K562 (cell line): Measurements from ENCODE around the gene KLK8. TPM values are rescaled to one million over a fixed set of nuclear protein-coding genes. Genes with fewer than 3 reads are reported as not detected.

Source experiments
- ATAC-seq: fragments of 200-7000 bp; cut with Tn5 transposase; 3 replicates; pipeline ENCODE4 v1.9.1; 2020; ENCODE audit warnings: moderate library complexity
- BruUV-seq: library from RNA; stranded (reverse); fragments of 400-500 nt; replicated peaks from 2 replicates; lab custom pipeline; 2021; lab: Mats Ljungman, UMichigan
- CTCF ChIA-PET: fragments of 300-600 bp; formaldehyde crosslinking; extraction: SDS; loops from one replicate; lab custom pipeline; 2021; ENCODE audit warnings: low intra/inter-chr PET ratio; lab: Yijun Ruan, JAX
- POLR2A ChIA-PET: fragments of 300-600, 350-650 bp; sonication (Branson Sonifier 250); formaldehyde crosslinking; extraction: SDS; loops from one replicate; lab custom pipeline; 2021; ENCODE audit warnings: antibody characterized with exemption, inconsistent platforms; lab: Yijun Ruan, JAX
- DNase-seq, 4 experiments: peaks; one replicate each; pipeline versions ENCODE4 v3.0.0 to v3.0.0-alpha.2; 2011 to 2018; ENCODE audit warnings: low spot score in 3 of 4, mixed read lengths in 3 of 4; ENCODE audit errors: extremely low read depth in 1 of 4
- FAIRE-seq: peaks from 2 replicates; lab custom pipeline; 2011; peaks lifted over from hg19 to GRCh38; lab: Jason Lieb, UNC
- H2AFZ ChIP-seq: 2 replicates; pipeline ENCODE4 v1.6.0; 2011; ENCODE audit warnings: low read depth, low read length, control low read depth, inconsistent platforms
- H3K27ac ChIP-seq: fragments of 200-600 bp; 3 replicates; pipeline ENCODE4 v1.8.0; 2011; ENCODE audit warnings: low read depth, mild to moderate bottlenecking, control low read depth, inconsistent platforms, low read length, moderate library complexity, mixed read lengths; ENCODE audit errors: extremely low read depth
- H3K27me3 ChIP-seq, 2 experiments: fragments of 300-600 bp in 1 of 2; 2 replicates in 1 of 2; 3 replicates in 1 of 2; pipeline versions ENCODE4 v1.6.0 to v1.8.0; 2011; ENCODE audit warnings: inconsistent platforms in 2 of 2, low read length in 2 of 2, mild to moderate bottlenecking in 1 of 2, mixed read lengths in 1 of 2, moderate library complexity in 1 of 2; ENCODE audit not compliant: control insufficient read depth in 2 of 2, insufficient read depth in 2 of 2
- H3K36me3 ChIP-seq: fragments of 300-600 bp; 3 replicates; pipeline ENCODE4 v1.8.0; 2011; ENCODE audit warnings: mild to moderate bottlenecking, low read length, inconsistent platforms; ENCODE audit not compliant: control insufficient read depth, insufficient read depth
- H3K4me1 ChIP-seq, 2 experiments: fragments of 200-600 bp in 1 of 2; replicated peaks in 1 of 2; 2 replicates in 1 of 2; 3 replicates in 1 of 2; pipeline versions ENCODE4 v1.5.1 to v1.8.0; 2011; ENCODE audit warnings: inconsistent platforms in 2 of 2, low read length in 2 of 2, mild to moderate bottlenecking in 1 of 2, mixed read lengths in 1 of 2, moderate library complexity in 1 of 2; ENCODE audit not compliant: control insufficient read depth in 2 of 2, insufficient read depth in 2 of 2
- H3K4me2 ChIP-seq: 2 replicates; pipeline ENCODE4 v1.6.1; 2011; ENCODE audit warnings: low read length, control low read depth, inconsistent platforms, mixed read lengths; ENCODE audit not compliant: insufficient read depth
- H3K4me3 ChIP-seq: fragments of 200-600 bp; sonication (generic), shearing (Covaris generic); 2 replicates; pipeline ENCODE4 v1.5.1; 2016; ENCODE audit warnings: control low read depth, inconsistent platforms
- H3K79me2 ChIP-seq: fragments of 200-600 bp; 3 replicates; pipeline ENCODE4 v1.8.0; 2011; ENCODE audit warnings: low read length, inconsistent platforms; ENCODE audit not compliant: control insufficient read depth, insufficient read depth
- H3K9ac ChIP-seq, 2 experiments: 2 replicates each; pipeline versions ENCODE4 v1.6.0 to v1.6.1; 2011; ENCODE audit warnings: low read depth in 2 of 2, low read length in 2 of 2, control low read depth in 1 of 2, inconsistent platforms in 1 of 2, mild to moderate bottlenecking in 1 of 2, mixed read lengths in 1 of 2; ENCODE audit not compliant: insufficient read depth in 1 of 2
- H3K9me1 ChIP-seq: one replicate; pipeline ENCODE4 v1.6.0; 2011; ENCODE audit warnings: inconsistent platforms, mild to moderate bottlenecking, low read length, moderate library complexity; ENCODE audit not compliant: control insufficient read depth, insufficient read depth
- H3K9me3 ChIP-seq: replicated peaks from 2 replicates; pipeline ENCODE4 v1.5.1; 2011; ENCODE audit warnings: low read depth, low read length, inconsistent platforms; ENCODE audit not compliant: control insufficient read depth, insufficient read depth
- H4K20me1 ChIP-seq: replicated peaks from 2 replicates; pipeline ENCODE4 v1.6.1; 2011; ENCODE audit warnings: low read length, inconsistent platforms, mixed read lengths; ENCODE audit not compliant: control insufficient read depth, insufficient read depth
- BCOR ChIP-seq: fragments of 450-650 bp; IDR thresholded peaks from 2 replicates; pipeline ENCODE4 v1.6.1; 2016
- PHF8 ChIP-seq: fragments of 200-600 bp; sonication (generic); IDR thresholded peaks from 2 replicates; pipeline ENCODE4 v1.6.1; 2012; ENCODE audit warnings: mixed run types, mild to moderate bottlenecking, inconsistent platforms, low read length, moderate library complexity, borderline replicate concordance
- ZNF217 ChIP-seq: sonication (generic); formaldehyde crosslinking; IDR thresholded peaks from 2 replicates; pipeline ENCODE4 v1.8.0; 2022; ENCODE audit warnings: mild to moderate bottlenecking, missing genetic modification reagents
- ZNF311 ChIP-seq: fragments of 250-450 bp; sonication (Bioruptor Pico); IDR thresholded peaks from 2 replicates; pipeline ENCODE4 v1.4.0; 2020; ENCODE audit warnings: mild to moderate bottlenecking, moderate library complexity
- ZZZ3 ChIP-seq: fragments of 450-650 bp; IDR thresholded peaks from 2 replicates; pipeline ENCODE4 v1.6.1; 2016; ENCODE audit warnings: antibody characterized with exemption, mild to moderate bottlenecking, moderate library complexity
- WGBS: fragments of 100-300 bp; shearing (Covaris generic); methylation state at CpG from one replicate; pipeline ENCODE4 v1.1.6; 2016; ENCODE audit warnings: low coverage, mixed read lengths; ENCODE audit not compliant: insufficient coverage; ENCODE audit errors: missing lambda C conversion rate; 5-methylcytosine and 5-hydroxymethylcytosine counted together
- in situ Hi-C: fragments of 300-500 bp; cut with MboI; formaldehyde crosslinking; loops from 4 replicates; pipeline ENCODE4 v1.15.0; 2018; ENCODE audit warnings: inconsistent platforms, mixed read lengths
- intact Hi-C: fragments of 100-400 bp; cut with micrococcal nuclease; formaldehyde crosslinking; loops from 2 replicates; pipeline ENCODE4 v1.14.2; 2022
- polyA plus RNA-seq, 8 experiments: library from polyadenylated mRNA; depleted of rRNA in 4 of 8; stranded (reverse) in 5 of 8; unstranded in 3 of 8; fragments of >200 nt; fragmentation: Nextera tagmentation in 2 of 8; fragmentation: Illumina TruSeq in 1 of 8; extraction: Ambion mirVana in 2 of 8; extraction: Trizol in 1 of 8; gene quantifications; 2 replicates each; pipeline versions ENCODE4 v1.2.1 to v1.2.3, GENCODE V29; 2011 to 2014; ENCODE audit warnings: inconsistent platforms in 1 of 8, missing spikeins in 1 of 8
- total RNA-seq, 7 experiments: library from RNA; depleted of rRNA in 6 of 7; stranded (reverse); fragments of >200 nt in 6 of 7; fragmentation: Illumina TruSeq in 2 of 7; extraction: Trizol in 2 of 7; gene quantifications; 2 replicates each; pipeline versions ENCODE4 v1.2.1 to v1.2.3, GENCODE V29; 2011 to 2021; ENCODE audit warnings: low replicate concordance in 1 of 7
- TF ChIP-seq, protein P1 (sequence below): fragments of 250-450 bp; sonication (Bioruptor Pico); IDR thresholded peaks from 2 replicates; pipeline ENCODE4 v1.4.0; 2020
- TF ChIP-seq, protein P2 (sequence below): IDR thresholded peaks from 3 replicates; pipeline ENCODE4 v1.6.1; 2011; ENCODE audit warnings: borderline replicate concordance, mild to moderate bottlenecking, moderate library complexity; ENCODE audit not compliant: insufficient read length; ENCODE audit errors: extremely low read depth
- TF ChIP-seq, protein P3 (sequence below): sonication (generic); formaldehyde crosslinking; IDR thresholded peaks from 2 replicates; pipeline ENCODE4 v1.9.0; 2022; ENCODE audit warnings: mild to moderate bottlenecking, missing genetic modification reagents

KLK8 gene
- total and polyA plus RNA-seq, 9 of the 15 experiments (the other 6 are each of a cell fraction or from before 2014, with no cell fraction given): 0.37 to 1.7 (median 0.76) TPM

DNA sequence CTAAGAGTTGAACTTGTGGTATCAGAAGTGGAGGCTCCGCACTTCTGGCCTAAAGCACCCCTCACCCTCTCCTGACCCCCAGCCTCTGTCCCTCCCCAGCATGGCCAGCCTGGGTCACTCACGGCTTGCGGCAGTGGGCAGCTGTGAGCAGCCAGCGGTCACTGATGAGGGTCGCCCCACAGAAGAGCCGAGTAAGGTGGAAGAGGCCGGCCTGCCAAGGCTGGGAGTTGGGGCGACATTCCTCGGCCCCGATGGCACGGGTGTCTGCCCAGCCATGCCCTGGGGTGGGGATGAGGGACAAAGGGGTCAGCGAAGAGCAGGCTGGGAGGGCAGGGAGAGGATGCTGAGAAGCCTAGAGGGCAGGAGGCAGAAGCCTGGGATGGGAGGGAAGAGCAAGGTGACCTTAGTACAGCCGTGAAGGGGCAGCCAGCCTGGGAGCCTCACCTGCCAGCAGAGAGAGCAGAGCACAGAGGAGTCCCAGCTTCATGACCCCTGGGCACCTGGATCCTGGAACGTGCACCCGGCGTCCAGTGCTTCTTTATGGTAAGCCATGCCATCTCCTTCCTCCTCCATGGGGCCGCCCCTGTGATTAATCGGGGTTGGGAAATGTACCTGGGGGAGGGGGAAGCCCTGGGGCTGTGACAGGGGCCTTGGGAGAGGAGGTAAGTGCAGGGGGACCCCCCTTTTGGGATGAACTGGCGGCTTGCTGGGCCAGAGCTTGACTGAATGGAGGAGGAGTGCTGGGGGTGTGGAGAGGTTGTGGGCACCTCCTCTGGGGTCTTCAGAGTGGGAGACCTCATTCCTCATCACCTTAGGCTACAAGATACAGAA is 7.9 kb upstream of the KLK8 start:
- no TSS peak for BruUV-seq
- Histone ChIP-seq H3K4me3 (no peak overlapping the region), H3K36me3 (no peaks in the 10 kb centered on the region)
- TF ChIP-seq, protein P1, sequence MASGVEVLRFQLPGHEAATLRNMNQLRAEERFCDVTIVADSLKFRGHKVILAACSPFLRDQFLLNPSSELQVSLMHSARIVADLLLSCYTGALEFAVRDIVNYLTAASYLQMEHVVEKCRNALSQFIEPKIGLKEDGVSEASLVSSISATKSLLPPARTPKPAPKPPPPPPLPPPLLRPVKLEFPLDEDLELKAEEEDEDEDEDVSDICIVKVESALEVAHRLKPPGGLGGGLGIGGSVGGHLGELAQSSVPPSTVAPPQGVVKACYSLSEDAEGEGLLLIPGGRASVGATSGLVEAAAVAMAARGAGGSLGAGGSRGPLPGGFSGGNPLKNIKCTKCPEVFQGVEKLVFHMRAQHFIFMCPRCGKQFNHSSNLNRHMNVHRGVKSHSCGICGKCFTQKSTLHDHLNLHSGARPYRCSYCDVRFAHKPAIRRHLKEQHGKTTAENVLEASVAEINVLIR (CRISPR knock-in tag): no peak
- TF ChIP-seq ZNF217 (CRISPR knock-in tag): no peak
- TF ChIP-seq, protein P2, sequence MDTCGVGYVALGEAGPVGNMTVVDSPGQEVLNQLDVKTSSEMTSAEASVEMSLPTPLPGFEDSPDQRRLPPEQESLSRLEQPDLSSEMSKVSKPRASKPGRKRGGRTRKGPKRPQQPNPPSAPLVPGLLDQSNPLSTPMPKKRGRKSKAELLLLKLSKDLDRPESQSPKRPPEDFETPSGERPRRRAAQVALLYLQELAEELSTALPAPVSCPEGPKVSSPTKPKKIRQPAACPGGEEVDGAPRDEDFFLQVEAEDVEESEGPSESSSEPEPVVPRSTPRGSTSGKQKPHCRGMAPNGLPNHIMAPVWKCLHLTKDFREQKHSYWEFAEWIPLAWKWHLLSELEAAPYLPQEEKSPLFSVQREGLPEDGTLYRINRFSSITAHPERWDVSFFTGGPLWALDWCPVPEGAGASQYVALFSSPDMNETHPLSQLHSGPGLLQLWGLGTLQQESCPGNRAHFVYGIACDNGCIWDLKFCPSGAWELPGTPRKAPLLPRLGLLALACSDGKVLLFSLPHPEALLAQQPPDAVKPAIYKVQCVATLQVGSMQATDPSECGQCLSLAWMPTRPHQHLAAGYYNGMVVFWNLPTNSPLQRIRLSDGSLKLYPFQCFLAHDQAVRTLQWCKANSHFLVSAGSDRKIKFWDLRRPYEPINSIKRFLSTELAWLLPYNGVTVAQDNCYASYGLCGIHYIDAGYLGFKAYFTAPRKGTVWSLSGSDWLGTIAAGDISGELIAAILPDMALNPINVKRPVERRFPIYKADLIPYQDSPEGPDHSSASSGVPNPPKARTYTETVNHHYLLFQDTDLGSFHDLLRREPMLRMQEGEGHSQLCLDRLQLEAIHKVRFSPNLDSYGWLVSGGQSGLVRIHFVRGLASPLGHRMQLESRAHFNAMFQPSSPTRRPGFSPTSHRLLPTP: no peak
- TF ChIP-seq, protein P3, sequence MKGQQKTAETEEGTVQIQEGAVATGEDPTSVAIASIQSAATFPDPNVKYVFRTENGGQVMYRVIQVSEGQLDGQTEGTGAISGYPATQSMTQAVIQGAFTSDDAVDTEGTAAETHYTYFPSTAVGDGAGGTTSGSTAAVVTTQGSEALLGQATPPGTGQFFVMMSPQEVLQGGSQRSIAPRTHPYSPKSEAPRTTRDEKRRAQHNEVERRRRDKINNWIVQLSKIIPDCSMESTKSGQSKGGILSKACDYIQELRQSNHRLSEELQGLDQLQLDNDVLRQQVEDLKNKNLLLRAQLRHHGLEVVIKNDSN (CRISPR knock-in tag): no peak
- TF ChIP-seq ZZZ3: no peak
- TF ChIP-seq ZNF311 (CRISPR knock-in tag): no peak
- no peak for TF ChIP-seq PHF8
- TF ChIP-seq BCOR: no peak
- TF ChIP-seq, all 486 proteins: peak for 0
- Histone ChIP-seq H2AFZ (no peak overlapping the region), H3K9me3 (no peaks in the 10 kb centered on the region), H3K27ac (no peak overlapping the region), H4K20me1 (peaks cover under 1% of the 10 kb centered on the region; the same call in 1 of the 2 replicates), H3K4me2 (no peak overlapping the region), H3K27me3 (peaks cover 8 to 47% of the 10 kb centered on the region in 2 experiments; a peak in 4 of 5 replicates), H3K9ac (no peak overlapping the region), H3K79me2 (no peaks in the 10 kb centered on the region), H3K9me1 (no peaks in the 10 kb centered on the region), H3K4me1 (no peaks in the 10 kb centered on the region)
- DNase-seq: no peak
- in situ Hi-C loops: no loop called here
- intact Hi-C loops: no loop called here
- 2% methylated on average over 16 of the region's 19 CpGs for WGBS
- CTCF ChIA-PET: no interaction called here
- no peak for FAIRE-seq
- POLR2A ChIA-PET: no interaction called here
- ATAC-seq: no peak
